Choroid plexus epithelial cell (primary cell): ENCODE data around the gene ARHGEF19.
A peak's percentile ranks its signal among the peaks of the same experiment; 100 is the strongest.
"Not testable (repeated sequence)": the region's sequence is repeated elsewhere in the genome, so short reads cannot be mapped to it uniquely, and the experiment has no call there.

Source experiments
- DNase-seq: peaks from one replicate; pipeline ENCODE4 v3.0.0-alpha.2; 2010; ENCODE audit warnings: low read depth
- H3K4me3 ChIP-seq: 2 replicates; pipeline ENCODE4 v1.5.1; 2011; ENCODE audit warnings: low read depth, mild to moderate bottlenecking, control low read depth, low read length, moderate library complexity
- TF ChIP-seq, protein P1 (sequence below): conservative IDR thresholded peaks from 2 replicates; pipeline ENCODE4 v1.5.1; 2011; ENCODE audit warnings: low read depth, mild to moderate bottlenecking, control low read depth, inconsistent platforms, low read length, moderate library complexity

The ARHGEF19 gene

DNA sequence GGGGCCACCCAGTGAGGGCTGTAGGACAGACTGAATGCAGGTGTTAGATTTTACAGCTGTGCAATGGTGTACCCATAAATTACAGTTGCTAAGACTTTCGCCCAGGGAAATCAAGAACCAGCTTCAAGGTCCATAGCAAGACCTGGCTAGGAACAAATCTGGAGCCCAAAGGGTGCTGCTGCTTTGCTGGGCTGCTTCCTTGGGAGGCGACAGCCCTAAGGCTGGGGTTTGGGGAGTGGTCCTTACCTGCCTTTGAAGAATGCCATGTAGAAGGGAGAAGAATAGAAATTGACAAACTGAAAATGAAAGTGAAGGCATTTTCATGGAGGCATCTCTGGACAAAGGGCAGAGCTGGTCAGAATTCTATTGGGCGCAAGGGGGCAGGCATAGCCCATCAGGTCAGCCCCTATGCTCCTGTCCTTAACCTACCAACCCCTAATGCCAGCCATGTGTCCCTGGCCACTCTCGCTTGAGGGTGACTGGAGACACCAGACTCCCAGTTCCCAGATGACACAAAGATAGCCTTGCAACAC, 7.6 kb upstream of the ARHGEF19 start:
- TF ChIP-seq, protein P1, sequence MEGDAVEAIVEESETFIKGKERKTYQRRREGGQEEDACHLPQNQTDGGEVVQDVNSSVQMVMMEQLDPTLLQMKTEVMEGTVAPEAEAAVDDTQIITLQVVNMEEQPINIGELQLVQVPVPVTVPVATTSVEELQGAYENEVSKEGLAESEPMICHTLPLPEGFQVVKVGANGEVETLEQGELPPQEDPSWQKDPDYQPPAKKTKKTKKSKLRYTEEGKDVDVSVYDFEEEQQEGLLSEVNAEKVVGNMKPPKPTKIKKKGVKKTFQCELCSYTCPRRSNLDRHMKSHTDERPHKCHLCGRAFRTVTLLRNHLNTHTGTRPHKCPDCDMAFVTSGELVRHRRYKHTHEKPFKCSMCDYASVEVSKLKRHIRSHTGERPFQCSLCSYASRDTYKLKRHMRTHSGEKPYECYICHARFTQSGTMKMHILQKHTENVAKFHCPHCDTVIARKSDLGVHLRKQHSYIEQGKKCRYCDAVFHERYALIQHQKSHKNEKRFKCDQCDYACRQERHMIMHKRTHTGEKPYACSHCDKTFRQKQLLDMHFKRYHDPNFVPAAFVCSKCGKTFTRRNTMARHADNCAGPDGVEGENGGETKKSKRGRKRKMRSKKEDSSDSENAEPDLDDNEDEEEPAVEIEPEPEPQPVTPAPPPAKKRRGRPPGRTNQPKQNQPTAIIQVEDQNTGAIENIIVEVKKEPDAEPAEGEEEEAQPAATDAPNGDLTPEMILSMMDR, result no peak
- no peak for DNase-seq
- no peak overlapping the region for H3K4me3 ChIP-seq

DNA sequence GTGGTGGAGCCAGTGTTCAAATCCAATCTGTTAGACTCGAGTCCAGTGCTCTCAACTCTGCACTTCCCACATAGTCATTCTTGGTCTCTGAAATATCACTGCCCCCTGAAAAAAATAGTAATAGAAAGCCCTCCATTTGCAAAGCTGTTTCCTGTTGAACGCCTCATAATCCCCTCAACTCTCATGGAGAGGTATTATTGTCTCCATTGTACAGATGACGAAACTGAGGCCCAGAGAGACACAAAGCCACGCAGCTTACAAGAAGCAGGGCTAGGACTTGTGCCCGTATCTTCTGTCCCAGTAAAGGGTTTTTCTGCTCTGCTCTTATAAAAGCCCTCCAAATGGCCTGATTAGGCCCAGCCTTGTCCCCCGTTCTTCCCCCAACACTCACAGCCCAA, 6.2 kb upstream of the ARHGEF19 start:
- H3K4me3 ChIP-seq, result no peak overlapping the region
- DNase-seq, result no peak
- TF ChIP-seq, protein P1, result no peak

DNA sequence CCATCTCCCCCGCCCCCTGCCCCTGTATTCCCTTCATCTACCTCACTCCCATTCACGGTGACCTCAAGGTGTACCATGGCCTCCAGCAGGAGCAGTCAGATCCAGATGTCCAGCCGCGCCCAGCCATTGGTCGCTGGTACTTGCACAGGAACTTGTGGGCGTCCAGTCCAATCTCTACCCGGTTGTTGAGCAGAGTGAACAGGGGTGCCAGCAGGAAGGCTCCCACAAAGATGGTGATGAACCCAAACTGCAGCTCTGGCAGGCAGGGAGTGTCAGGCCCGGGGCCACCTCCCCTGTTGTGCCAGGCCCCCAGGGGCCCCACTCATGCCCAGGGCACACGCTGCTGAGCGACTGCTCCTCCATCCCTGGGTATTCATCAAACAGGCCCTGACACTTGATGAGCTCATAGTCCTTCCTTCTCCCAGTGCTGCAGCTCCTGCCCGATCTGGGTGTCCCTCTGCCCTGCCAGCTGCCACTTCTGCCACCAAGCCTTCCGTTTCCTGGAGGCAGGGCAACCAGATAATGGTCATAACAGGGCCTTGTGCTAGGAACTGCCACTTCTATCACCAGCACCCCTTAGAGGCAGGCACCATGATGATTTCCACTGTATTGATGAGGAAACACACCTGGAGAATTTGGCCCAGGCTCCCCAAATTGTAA, 5.7 kb upstream of the ARHGEF19 start:
- TF ChIP-seq, protein P1, result no peak
- no peak overlapping the region for H3K4me3 ChIP-seq
- no peak for DNase-seq

DNA sequence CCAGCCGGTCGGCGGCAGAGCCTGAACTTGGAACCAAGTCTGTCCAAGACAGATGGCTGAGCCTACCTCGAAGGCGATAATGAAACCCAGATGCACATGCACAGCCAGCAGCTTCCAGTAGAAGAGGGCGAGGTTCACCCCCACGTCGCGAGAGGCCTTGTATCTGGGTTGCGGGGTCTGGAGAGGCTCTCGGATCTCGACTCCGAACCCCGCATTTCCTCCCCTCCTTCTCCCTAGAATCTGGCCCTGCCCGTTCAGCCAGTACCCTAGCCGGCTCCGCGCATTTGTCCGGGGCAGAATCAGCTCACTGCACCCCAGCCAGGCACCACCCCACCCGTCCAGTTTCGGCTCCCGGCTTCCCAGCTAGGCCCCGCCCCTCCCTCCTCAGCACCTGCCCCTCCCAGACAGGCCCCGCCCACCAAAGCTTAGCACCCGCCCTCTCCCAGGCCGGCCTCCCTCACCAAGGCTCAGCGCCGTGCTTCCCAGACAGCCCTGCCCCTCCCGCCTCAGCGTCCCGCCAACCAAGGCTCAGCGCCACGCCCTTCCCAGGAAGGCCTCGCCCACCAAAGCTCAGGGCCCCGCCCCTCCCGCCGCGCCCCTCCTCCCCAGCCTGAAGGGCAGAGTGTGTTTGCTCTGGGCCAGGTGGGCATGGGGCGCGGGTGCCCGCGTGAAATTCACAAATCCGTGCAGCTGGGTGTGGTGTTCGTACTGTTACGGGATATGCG, 4.8 kb upstream of the ARHGEF19 start:
- DNase-seq, result peak; percentile 99
- TF ChIP-seq, protein P1, result no peak
- H3K4me3 ChIP-seq, result peak overlapping the region; percentile 61

DNA sequence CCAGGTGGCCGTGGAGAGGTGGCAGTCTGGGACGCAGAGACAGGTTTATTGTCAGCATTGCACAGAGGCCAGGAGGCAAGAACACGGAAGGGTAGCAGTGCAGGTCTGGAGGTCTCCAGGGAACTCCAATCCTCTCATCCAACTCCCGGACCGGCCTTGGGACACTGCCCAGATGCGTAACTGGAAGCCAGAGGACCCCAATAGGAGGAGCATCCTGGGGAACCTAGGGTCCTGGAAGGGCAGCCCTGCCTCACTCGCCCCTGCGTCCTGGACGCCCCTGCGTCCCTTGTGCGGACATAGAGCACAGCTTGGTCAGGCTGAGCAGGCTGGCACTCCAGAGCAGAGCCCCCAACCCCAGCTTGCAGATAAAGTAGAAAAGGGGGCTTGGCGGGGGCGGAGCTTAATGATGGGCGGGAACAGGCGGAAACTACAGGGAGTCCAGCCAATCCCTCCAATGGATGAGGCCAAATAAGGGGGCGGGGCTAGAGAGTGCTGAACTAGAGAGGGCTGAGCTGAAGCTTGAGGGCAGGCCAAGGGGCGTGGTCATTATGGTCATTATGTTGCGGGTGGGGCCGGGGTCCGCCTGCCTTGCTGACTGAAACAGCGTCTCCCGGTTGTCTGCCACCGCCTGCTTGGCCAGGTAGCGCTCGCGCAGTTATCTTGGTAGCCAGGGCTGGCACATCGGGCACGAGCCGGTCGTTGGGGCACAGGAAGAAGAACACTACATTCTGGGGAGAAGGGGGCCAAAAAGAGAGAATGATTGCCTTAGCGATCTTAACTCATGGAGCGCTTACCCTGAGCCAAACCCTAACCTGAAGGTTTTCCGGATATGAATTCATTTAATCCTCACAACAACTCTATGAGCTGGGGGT, 3.7 kb upstream of the ARHGEF19 start:
- TF ChIP-seq, protein P1, result no peak
- peak overlapping the region; percentile 61 for H3K4me3 ChIP-seq
- peak; percentile 93 for DNase-seq

DNA sequence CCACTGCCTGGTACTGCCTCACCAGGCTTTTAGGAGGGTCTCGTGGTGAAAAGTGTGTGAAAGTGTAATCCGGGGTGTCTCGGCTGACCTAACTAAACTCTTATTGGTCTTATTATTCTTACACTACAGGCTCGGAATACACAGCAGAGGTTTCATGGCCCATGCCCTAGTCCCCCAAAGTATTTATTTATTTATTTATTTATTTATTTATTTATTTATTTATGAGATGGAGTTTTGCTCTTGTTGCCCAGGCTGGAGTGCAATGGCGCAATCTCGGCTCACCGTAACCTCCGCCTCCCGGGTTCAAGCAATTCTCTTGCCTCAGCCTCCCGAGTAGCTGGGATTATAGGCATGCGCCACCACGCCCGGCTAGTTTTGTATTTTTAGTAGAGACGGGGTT, 2.8 kb upstream of the ARHGEF19 start:
- DNase-seq, H3K4me3 ChIP-seq: not testable (repeated sequence)

DNA sequence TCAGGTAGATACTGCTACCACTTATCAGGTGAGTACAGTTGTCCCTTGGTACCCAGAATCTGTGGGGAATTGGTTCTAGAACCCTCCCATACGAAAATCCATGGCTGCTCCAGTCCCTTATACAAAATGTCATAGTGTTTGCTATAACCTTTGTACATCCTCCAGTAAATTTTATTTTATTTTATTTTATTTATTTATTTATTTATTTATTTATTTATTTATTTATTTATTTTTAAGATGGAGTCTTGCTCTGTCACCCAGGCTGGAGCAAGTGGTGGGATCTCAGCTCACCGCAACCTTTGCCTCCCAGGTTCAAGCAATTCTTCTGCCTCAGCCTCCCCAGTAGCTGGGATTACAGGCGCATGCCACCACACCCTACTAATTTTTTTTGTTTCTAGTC, 1.1 kb upstream of the ARHGEF19 start:
- not testable (repeated sequence) for H3K4me3 ChIP-seq, DNase-seq
